ENCODE data around the gene SP1. TPM values are rescaled to one million over a fixed set of nuclear protein-coding genes. Genes with fewer than 3 reads are reported as not detected.

Gene SP1
- total and polyA plus RNA-seq, 9 of the 15 experiments (the other 6 are each of a cell fraction or from before 2014, with no cell fraction given) = 8.0 to 65.5 (median 41.6) TPM

- TF ChIP-seq SOX6 (IDR thresholded peaks at IDR 0.05) (0 out of 2 replicates have a peak, but pooled peaks have one; percentile 43), NFXL1 (CRISPR knock-in tag; IDR thresholded peaks at IDR 0.05) (no peak), CREBBP (IDR thresholded peaks at IDR 0.05; ENCODE audit: low read depth, low read length) (no peak), KAT2B (IDR thresholded peaks at IDR 0.05; ENCODE audit: low read depth, low read length) (no peak), CTCFL (IDR thresholded peaks at IDR 0.05; ENCODE audit: borderline replicate concordance, insufficient read depth, low read depth, low read length, poor library complexity, severe bottlenecking) (peak; percentile 72), JUND (IDR thresholded peaks at IDR 0.05; ENCODE audit: borderline replicate concordance, low read depth, low read length) (peak; percentile 40; the same call in 1 of the 2 replicates), JUND (tag; IDR thresholded peaks at IDR 0.05; ENCODE audit: borderline replicate concordance, low read depth, low read length) (peak; percentile 23; the same call in 1 of the 3 replicates), SIX5 (IDR thresholded peaks at IDR 0.05; ENCODE audit: borderline replicate concordance in 1 of 2, insufficient read depth in 1 of 2, low read depth in 1 of 2, low read length in 2 of 2) (no peak), SRSF1 (IDR thresholded peaks at IDR 0.05; ENCODE audit: low read depth, low read length) (no peak), DEAF1 (CRISPR knock-in tag; IDR thresholded peaks at IDR 0.05) (0 out of 2 replicates have a peak, but pooled peaks have one; percentile 51)
- TF ChIP-seq, protein P1, sequence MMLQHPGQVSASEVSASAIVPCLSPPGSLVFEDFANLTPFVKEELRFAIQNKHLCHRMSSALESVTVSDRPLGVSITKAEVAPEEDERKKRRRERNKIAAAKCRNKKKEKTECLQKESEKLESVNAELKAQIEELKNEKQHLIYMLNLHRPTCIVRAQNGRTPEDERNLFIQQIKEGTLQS (IDR thresholded peaks at IDR 0.05) = peak; percentile 2; the same call in 1 of the 2 replicates
- TF ChIP-seq, protein P1 (CRISPR knock-in tag; conservative IDR thresholded peaks at IDR 0.05) = no peak
- TF ChIP-seq, protein P2, sequence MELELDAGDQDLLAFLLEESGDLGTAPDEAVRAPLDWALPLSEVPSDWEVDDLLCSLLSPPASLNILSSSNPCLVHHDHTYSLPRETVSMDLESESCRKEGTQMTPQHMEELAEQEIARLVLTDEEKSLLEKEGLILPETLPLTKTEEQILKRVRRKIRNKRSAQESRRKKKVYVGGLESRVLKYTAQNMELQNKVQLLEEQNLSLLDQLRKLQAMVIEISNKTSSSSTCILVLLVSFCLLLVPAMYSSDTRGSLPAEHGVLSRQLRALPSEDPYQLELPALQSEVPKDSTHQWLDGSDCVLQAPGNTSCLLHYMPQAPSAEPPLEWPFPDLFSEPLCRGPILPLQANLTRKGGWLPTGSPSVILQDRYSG (tag; conservative IDR thresholded peaks at IDR 0.05; ENCODE audit: low read depth) = no peak
- TF ChIP-seq, protein P3, sequence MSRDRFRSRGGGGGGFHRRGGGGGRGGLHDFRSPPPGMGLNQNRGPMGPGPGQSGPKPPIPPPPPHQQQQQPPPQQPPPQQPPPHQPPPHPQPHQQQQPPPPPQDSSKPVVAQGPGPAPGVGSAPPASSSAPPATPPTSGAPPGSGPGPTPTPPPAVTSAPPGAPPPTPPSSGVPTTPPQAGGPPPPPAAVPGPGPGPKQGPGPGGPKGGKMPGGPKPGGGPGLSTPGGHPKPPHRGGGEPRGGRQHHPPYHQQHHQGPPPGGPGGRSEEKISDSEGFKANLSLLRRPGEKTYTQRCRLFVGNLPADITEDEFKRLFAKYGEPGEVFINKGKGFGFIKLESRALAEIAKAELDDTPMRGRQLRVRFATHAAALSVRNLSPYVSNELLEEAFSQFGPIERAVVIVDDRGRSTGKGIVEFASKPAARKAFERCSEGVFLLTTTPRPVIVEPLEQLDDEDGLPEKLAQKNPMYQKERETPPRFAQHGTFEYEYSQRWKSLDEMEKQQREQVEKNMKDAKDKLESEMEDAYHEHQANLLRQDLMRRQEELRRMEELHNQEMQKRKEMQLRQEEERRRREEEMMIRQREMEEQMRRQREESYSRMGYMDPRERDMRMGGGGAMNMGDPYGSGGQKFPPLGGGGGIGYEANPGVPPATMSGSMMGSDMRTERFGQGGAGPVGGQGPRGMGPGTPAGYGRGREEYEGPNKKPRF (IDR thresholded peaks at IDR 0.05; ENCODE audit: low read depth, low read length) = no peak
Observed at GRCh38 chr12:53381731-53382630, 2.0 kb downstream of the SP1 start (continued).
